Testis (tissue), 2 donors: ENCODE results near the gene JUP.
"Not testable (repeated sequence)": the region's sequence is repeated elsewhere in the genome, so short reads cannot be mapped to it uniquely, and the experiment has no call there.

Source experiments
- CTCF ChIP-seq, 3 experiments: fragments of 450-650 bp in 2 of 3; fragments of 200-600 bp in 1 of 3; sonication (generic) in 1 of 3; IDR thresholded peaks; one replicate each; pipeline ENCODE4 v1.5.1; 2016 to 2019; ENCODE audit warnings: antibody characterized with exemption in 3 of 3, mild to moderate bottlenecking in 2 of 3, moderate library complexity in 1 of 3
- POLR2A ChIP-seq: fragments of 450-650 bp; IDR thresholded peaks from one replicate; pipeline ENCODE4 v1.6.1; 2017; ENCODE audit warnings: antibody characterized with exemption, mild to moderate bottlenecking, moderate library complexity

GRCh38 chr17:41776262-41776900 is 10.1 kb downstream of the JUP start:
- not testable (repeated sequence) for TF ChIP-seq CTCF (IDR thresholded peaks at IDR 0.05); POLR2A
